Esophagus (tissue), 2 donors: ENCODE measurements around the gene GCLC. TPM values are rescaled to one million over a fixed set of nuclear protein-coding genes. Genes with fewer than 3 reads are reported as not detected.

ENCODE experiments used
- H3K27ac ChIP-seq, 2 donors: one replicate each; pipeline ENCODE4 v1.5.1; 2013; ENCODE audit warnings: low read depth in 2 of 2, mild to moderate bottlenecking in 2 of 2, inconsistent platforms in 1 of 2, low read length in 1 of 2, moderate library complexity in 1 of 2
- H3K27me3 ChIP-seq, 2 donors: one replicate each; pipeline ENCODE4 v1.6.1; 2013; ENCODE audit warnings: low read length in 2 of 2, control low read depth in 1 of 2, mild to moderate bottlenecking in 1 of 2; ENCODE audit not compliant: insufficient read depth in 2 of 2, control insufficient read depth in 1 of 2
- H3K36me3 ChIP-seq, 2 donors: one replicate each; pipeline ENCODE4 v1.6.1; 2013; ENCODE audit warnings: low read length in 1 of 2; ENCODE audit not compliant: control insufficient read depth in 2 of 2, insufficient read depth in 2 of 2
- H3K4me1 ChIP-seq, 2 donors: one replicate each; pipeline ENCODE4 v1.6.1; 2013; ENCODE audit warnings: low read length in 1 of 2; ENCODE audit not compliant: control insufficient read depth in 2 of 2, insufficient read depth in 2 of 2
- H3K4me3 ChIP-seq, 2 donors: one replicate each; pipeline ENCODE4 v1.5.1; 2013; ENCODE audit warnings: low read length in 2 of 2, mild to moderate bottlenecking in 2 of 2, low read depth in 1 of 2, moderate library complexity in 1 of 2
- H3K9me3 ChIP-seq, 2 donors: one replicate each; pipeline ENCODE4 v1.6.1; 2013; ENCODE audit warnings: mild to moderate bottlenecking in 2 of 2, low read depth in 1 of 2, low read length in 1 of 2, moderate library complexity in 1 of 2; ENCODE audit not compliant: control insufficient read depth in 2 of 2, insufficient read depth in 1 of 2
- WGBS, 2 donors: extraction: QIAGEN DNeasy Blood & Tissue Kit; methylation state at CpG; one replicate each; pipeline ENCODE4 v1.1.7; 2013; 5-methylcytosine and 5-hydroxymethylcytosine counted together
- polyA plus RNA-seq, 2 donors: library from polyadenylated mRNA; stranded (reverse); fragments of 200-250 nt; gene quantifications; one replicate each; pipeline ENCODE4 v1.2.3, GENCODE V29; 2013
- donor health status: healthy with polysubstance abuse.
- donor health status: Bipolar disorder and iron deficiency.

The GCLC gene
- polyA plus RNA-seq, 2 donors, result 12.9 to 22.6 TPM

GRCh38 chr6:53499094-53499493, 45.8 kb downstream of the GCLC start:
- H3K9me3 ChIP-seq, result no peaks in the 10 kb centered on the region
- 76 to 89% methylated on average over 3 of the region's 3 CpGs for WGBS, 2 donors
- H3K4me3 ChIP-seq, result no peak overlapping the region
- H3K27ac ChIP-seq, result no peak overlapping the region
- no peaks in the 10 kb centered on the region for H3K4me1 ChIP-seq
- H3K36me3 ChIP-seq, result peaks cover 3 to 7% of the 10 kb centered on the region in 2 donors
- no peaks in the 10 kb centered on the region for H3K27me3 ChIP-seq

- peaks cover 3 to 7% of the 10 kb centered on the region in 2 donors for H3K36me3 ChIP-seq
- H3K4me3 ChIP-seq, result no peak overlapping the region
- H3K4me1 ChIP-seq, result no peaks in the 10 kb centered on the region
- no peaks in the 10 kb centered on the region for H3K27me3 ChIP-seq
- H3K27ac ChIP-seq, result no peak overlapping the region
- H3K9me3 ChIP-seq, result no peaks in the 10 kb centered on the region
- WGBS, 2 donors, result 81 to 83% methylated on average over 6 of the region's 6 CpGs
Measured at GRCh38 chr6:53498649-53499048, 46.3 kb downstream of the GCLC start.

GRCh38 chr6:53497905-53498304, 47.0 kb downstream of the GCLC start:
- no peaks in the 10 kb centered on the region for H3K27me3 ChIP-seq
- peaks cover 3 to 7% of the 10 kb centered on the region in 2 donors for H3K36me3 ChIP-seq
- H3K27ac ChIP-seq, result no peak overlapping the region
- H3K4me1 ChIP-seq, result no peaks in the 10 kb centered on the region
- H3K9me3 ChIP-seq, result no peaks in the 10 kb centered on the region
- no peak overlapping the region for H3K4me3 ChIP-seq
- WGBS, 2 donors, result 79 to 86% methylated on average over 2 of the region's 2 CpGs

- Histone ChIP-seq H3K4me1 (no peaks in the 10 kb centered on the region), H3K27ac (no peak overlapping the region), H3K4me3 (no peak overlapping the region), H3K9me3 (no peaks in the 10 kb centered on the region), H3K36me3 (peaks cover 3 to 7% of the 10 kb centered on the region in 2 donors), H3K27me3 (no peaks in the 10 kb centered on the region)
- 41 to 62% methylated on average over 5 of the region's 5 CpGs for WGBS, 2 donors
Measured at GRCh38 chr6:53496797-53497375, 48.0 kb downstream of the GCLC start.

- Histone ChIP-seq H3K27ac (no peak overlapping the region), H3K4me3 (no peak overlapping the region), H3K9me3 (no peaks in the 10 kb centered on the region), H3K4me1 (no peaks in the 10 kb centered on the region), H3K27me3 (no peaks in the 10 kb centered on the region), H3K36me3 (peaks cover 3 to 7% of the 10 kb centered on the region in 2 donors)
- WGBS, 2 donors, result 77 to 88% methylated on average over 6 of the region's 6 CpGs
Measured at GRCh38 chr6:53495506-53496499, 49.1 kb downstream of the GCLC start.

DNA sequence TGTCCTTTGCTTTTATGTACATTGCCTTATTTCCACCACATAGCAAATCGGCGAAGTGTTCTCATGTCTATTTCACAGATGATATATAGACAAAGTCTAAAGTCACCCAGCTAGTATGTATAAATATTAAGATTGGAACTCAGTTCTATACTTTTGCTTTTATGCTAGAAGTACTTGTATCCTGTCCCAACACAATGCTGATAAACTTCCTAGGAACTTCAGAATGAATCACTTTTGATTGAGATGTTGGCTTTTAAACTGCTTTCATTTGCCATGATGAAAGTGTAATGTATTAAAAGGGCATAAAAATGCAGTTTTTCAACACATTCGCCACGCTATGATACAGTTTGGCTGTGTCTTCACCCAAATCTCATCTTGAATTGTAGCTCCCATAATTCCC, 50.8 kb downstream of the GCLC start:
- Histone ChIP-seq H3K36me3 (peaks cover 0 to 1% of the 10 kb centered on the region in 2 donors), H3K27me3 (no peaks in the 10 kb centered on the region), H3K4me3 (no peak overlapping the region), H3K9me3 (no peaks in the 10 kb centered on the region), H3K27ac (no peak overlapping the region), H3K4me1 (no peaks in the 10 kb centered on the region)
- WGBS, 2 donors, result 69% methylated on average over 4 of the region's 4 CpGs

GRCh38 chr6:53493635-53494025, 51.3 kb downstream of the GCLC start:
- no peak overlapping the region for H3K4me3 ChIP-seq
- 57 to 62% methylated on average over 2 of the region's 2 CpGs for WGBS, 2 donors

DNA sequence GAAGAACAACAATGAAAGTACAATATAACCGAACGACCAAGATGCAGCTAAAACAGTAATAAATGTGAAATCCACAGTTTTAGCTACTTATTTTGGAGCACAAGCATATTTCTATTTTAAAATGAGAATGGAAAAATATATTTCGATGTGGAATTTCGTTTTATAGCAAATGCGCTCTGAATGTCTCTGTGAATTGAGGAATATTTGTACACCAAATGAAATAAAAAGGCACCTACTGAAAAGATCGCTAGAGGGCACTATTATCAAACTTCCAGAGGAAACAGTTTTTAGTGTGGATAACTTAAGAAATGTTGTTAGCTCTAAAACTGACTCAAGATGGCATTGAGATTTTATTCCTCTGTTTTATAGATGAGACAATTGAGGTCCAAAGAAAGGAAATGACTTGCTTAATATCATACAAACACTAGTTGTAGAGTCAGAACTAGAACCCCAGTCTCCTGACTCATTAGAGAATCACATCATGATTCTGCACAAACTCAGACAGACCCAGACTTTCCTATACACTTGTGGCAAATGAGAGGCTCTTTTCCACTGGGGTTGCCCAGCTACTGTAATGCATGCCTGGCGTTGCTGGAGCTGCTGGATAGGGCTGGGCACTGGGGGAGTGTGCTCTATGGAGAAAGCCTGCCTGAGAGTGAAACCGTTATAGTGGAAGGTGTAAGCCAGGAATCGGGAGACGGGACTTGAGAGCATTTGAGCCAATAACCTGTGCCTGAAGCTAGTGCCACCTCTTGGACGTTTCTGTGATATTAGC, 51.9 kb downstream of the GCLC start:
- no peak overlapping the region for H3K27ac ChIP-seq
- H3K4me3 ChIP-seq, result no peak overlapping the region
- H3K27me3 ChIP-seq, result no peaks in the 10 kb centered on the region
- WGBS, 2 donors, result 20 to 23% methylated on average over 11 of the region's 11 CpGs
- H3K4me1 ChIP-seq, result no peaks in the 10 kb centered on the region
- no peaks in the 10 kb centered on the region for H3K36me3 ChIP-seq
- no peaks in the 10 kb centered on the region for H3K9me3 ChIP-seq

More at GRCh38 chr6:53493635-53494025, 51.3 kb downstream of the GCLC start:
- no peaks in the 10 kb centered on the region for H3K4me1 ChIP-seq
- H3K9me3 ChIP-seq, result no peaks in the 10 kb centered on the region
- no peak overlapping the region for H3K27ac ChIP-seq
- H3K36me3 ChIP-seq, result no peaks in the 10 kb centered on the region
- no peaks in the 10 kb centered on the region for H3K27me3 ChIP-seq

DNA sequence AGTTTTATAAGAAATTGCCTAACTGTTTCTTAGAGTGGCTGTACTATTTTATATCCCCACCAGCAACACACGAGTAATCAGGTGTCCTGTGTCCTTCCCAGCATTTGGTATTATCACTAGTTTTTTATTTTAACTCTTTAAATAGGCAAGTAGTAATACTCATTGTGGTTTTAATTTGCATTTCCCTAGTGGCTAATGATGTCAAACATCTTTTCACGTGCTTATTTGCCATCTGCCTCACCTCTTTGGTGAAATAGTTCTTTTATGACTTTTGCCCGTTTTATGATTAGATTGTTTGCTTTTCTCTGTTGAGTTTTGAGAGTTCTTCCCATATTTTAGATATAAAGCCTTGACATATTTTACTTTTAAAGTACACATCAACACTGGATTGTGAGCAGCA, 57.8 kb downstream of the GCLC start:
- Histone ChIP-seq H3K27ac (no peak overlapping the region), H3K27me3 (no peaks in the 10 kb centered on the region), H3K4me1 (no peaks in the 10 kb centered on the region), H3K4me3 (no peak overlapping the region), H3K9me3 (no peaks in the 10 kb centered on the region), H3K36me3 (no peaks in the 10 kb centered on the region)
- WGBS, 2 donors, result 28 to 34% methylated on average over 3 of the region's 3 CpGs
